Neural cell (in vitro differentiated cells): ENCODE results near the gene TNFSF15.

Experiments used
- CTCF ChIP-seq: fragments of 450-650 bp; IDR thresholded peaks from 2 replicates; pipeline ENCODE4 v1.5.1; 2014; ENCODE audit warnings: antibody characterized with exemption, mild to moderate bottlenecking, moderate library complexity; ENCODE audit not compliant: poor library complexity, severe bottlenecking
- MXI1 ChIP-seq: fragments of 450-650 bp; conservative IDR thresholded peaks from 2 replicates; pipeline ENCODE4 v1.6.1; 2014; ENCODE audit warnings: antibody characterized with exemption, mild to moderate bottlenecking; ENCODE audit not compliant: poor library complexity, severe bottlenecking
- REST ChIP-seq: IDR thresholded peaks from 2 replicates; pipeline ENCODE4 v1.6.1; 2012; ENCODE audit warnings: borderline replicate concordance
- TAF1 ChIP-seq: IDR thresholded peaks from 2 replicates; pipeline ENCODE4 v1.6.1; 2012; ENCODE audit warnings: low read depth

- TF ChIP-seq TAF1 (no peak), REST (no peak), CTCF (no peak), MXI1 (no peak)
Measured at GRCh38 chr9:114756920-114757319, 48.9 kb downstream of the TNFSF15 start.
